ENCODE data around the gene GATAD2A. TPM values are rescaled to one million over a fixed set of nuclear protein-coding genes. Genes with fewer than 3 reads are reported as not detected.

GATAD2A gene
- total and polyA plus RNA-seq, 2 of the 13 experiments (the other 11 are each of a cell fraction or from before 2014, with no cell fraction given): 16.8 to 28.6 TPM

DNA sequence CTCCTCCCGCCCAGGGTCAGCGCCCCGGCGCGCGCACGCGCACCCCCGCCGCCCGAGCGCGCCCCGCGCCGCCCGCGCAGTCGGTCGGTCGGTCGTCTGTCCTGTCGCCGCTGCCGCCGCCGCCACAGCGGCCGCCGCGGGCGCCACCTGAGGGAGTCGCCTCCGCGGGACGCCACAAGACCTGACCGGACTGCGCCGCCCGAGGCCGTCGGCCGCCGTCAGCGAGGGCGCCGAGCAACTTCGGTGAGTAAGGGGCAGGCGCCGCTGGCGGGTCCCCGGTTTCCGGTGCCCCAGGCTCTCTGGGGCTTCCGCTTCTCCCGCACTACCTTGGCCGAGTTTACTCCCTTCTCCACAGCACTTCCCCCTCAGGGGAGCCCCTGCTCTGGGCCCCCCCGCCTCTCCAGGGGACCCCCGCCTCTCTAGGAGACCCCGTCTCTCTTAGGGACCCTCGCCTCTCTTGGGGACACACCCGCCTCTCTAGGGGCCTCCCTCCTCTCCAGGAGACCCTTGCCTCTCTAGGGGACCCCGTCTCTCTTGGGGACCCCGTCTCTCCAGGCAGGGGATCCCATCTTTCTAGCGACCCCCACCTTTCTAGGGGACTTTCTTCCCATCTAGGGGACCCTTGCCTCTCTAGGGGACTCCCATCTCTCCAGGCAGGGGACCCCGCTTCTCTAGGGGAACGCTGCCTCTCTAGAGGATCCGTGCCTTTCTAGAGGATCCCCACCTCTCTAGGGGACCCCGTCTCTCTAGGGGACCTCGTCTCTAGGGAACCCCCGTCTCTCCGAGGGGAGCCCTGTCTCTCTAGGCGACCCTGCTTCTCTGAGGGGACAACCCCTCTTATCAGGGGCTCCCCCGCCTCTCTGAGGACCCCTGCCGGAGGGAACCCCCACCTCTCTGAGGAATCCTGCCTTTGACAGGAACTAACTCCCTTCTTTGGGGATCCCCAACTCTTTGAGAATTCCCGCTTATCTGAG lies 19.3 kb upstream of the GATAD2A start (continued):
- TF ChIP-seq, protein P1, sequence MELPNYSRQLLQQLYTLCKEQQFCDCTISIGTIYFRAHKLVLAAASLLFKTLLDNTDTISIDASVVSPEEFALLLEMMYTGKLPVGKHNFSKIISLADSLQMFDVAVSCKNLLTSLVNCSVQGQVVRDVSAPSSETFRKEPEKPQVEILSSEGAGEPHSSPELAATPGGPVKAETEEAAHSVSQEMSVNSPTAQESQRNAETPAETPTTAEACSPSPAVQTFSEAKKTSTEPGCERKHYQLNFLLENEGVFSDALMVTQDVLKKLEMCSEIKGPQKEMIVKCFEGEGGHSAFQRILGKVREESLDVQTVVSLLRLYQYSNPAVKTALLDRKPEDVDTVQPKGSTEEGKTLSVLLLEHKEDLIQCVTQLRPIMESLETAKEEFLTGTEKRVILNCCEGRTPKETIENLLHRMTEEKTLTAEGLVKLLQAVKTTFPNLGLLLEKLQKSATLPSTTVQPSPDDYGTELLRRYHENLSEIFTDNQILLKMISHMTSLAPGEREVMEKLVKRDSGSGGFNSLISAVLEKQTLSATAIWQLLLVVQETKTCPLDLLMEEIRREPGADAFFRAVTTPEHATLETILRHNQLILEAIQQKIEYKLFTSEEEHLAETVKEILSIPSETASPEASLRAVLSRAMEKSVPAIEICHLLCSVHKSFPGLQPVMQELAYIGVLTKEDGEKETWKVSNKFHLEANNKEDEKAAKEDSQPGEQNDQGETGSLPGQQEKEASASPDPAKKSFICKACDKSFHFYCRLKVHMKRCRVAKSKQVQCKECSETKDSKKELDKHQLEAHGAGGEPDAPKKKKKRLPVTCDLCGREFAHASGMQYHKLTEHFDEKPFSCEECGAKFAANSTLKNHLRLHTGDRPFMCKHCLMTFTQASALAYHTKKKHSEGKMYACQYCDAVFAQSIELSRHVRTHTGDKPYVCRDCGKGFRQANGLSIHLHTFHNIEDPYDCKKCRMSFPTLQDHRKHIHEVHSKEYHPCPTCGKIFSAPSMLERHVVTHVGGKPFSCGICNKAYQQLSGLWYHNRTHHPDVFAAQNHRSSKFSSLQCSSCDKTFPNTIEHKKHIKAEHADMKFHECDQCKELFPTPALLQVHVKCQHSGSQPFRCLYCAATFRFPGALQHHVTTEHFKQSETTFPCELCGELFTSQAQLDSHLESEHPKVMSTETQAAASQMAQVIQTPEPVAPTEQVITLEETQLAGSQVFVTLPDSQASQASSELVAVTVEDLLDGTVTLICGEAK (IDR thresholded peaks at IDR 0.05): no peak
- TF ChIP-seq, protein P1 (CRISPR knock-in tag; IDR thresholded peaks at IDR 0.05): no peak
- TF ChIP-seq MXD4 (CRISPR knock-in tag; IDR thresholded peaks at IDR 0.05) (0 out of 2 replicates have a peak, but pooled peaks have one; percentile 0), HNF4G (IDR thresholded peaks at IDR 0.05; ENCODE audit: borderline replicate concordance, low read depth, low read length) (no peak), HNF4G (CRISPR knock-in tag; IDR thresholded peaks at IDR 0.05; ENCODE audit: borderline replicate concordance, low read depth) (no peak), YY1 (IDR thresholded peaks at IDR 0.05; ENCODE audit: insufficient read depth, insufficient replicate concordance, low read depth, low read length) (no peak), ERF (CRISPR knock-in tag; IDR thresholded peaks at IDR 0.05) (no peak), ZNF572 (CRISPR knock-in tag; IDR thresholded peaks at IDR 0.05) (0 out of 2 replicates have a peak, but pooled peaks have one; percentile 59), ZMYM2 (CRISPR knock-in tag; IDR thresholded peaks at IDR 0.05) (no peak)
- TF ChIP-seq, protein P2, sequence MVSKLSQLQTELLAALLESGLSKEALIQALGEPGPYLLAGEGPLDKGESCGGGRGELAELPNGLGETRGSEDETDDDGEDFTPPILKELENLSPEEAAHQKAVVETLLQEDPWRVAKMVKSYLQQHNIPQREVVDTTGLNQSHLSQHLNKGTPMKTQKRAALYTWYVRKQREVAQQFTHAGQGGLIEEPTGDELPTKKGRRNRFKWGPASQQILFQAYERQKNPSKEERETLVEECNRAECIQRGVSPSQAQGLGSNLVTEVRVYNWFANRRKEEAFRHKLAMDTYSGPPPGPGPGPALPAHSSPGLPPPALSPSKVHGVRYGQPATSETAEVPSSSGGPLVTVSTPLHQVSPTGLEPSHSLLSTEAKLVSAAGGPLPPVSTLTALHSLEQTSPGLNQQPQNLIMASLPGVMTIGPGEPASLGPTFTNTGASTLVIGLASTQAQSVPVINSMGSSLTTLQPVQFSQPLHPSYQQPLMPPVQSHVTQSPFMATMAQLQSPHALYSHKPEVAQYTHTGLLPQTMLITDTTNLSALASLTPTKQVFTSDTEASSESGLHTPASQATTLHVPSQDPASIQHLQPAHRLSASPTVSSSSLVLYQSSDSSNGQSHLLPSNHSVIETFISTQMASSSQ (IDR thresholded peaks at IDR 0.05; ENCODE audit: low read depth): no peak
- TF ChIP-seq, protein P2 (CRISPR knock-in tag; IDR thresholded peaks at IDR 0.05; ENCODE audit: borderline replicate concordance): no peak
- TF ChIP-seq, protein P3, sequence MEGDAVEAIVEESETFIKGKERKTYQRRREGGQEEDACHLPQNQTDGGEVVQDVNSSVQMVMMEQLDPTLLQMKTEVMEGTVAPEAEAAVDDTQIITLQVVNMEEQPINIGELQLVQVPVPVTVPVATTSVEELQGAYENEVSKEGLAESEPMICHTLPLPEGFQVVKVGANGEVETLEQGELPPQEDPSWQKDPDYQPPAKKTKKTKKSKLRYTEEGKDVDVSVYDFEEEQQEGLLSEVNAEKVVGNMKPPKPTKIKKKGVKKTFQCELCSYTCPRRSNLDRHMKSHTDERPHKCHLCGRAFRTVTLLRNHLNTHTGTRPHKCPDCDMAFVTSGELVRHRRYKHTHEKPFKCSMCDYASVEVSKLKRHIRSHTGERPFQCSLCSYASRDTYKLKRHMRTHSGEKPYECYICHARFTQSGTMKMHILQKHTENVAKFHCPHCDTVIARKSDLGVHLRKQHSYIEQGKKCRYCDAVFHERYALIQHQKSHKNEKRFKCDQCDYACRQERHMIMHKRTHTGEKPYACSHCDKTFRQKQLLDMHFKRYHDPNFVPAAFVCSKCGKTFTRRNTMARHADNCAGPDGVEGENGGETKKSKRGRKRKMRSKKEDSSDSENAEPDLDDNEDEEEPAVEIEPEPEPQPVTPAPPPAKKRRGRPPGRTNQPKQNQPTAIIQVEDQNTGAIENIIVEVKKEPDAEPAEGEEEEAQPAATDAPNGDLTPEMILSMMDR (CRISPR knock-in tag; IDR thresholded peaks at IDR 0.05): peak; percentile 30
